GM18861 (cell line): ENCODE results near the gene TSSK6.
A peak's percentile ranks its signal among the peaks of the same experiment; 100 is the strongest.
"Not testable (repeated sequence)": the region's sequence is repeated elsewhere in the genome, so short reads cannot be mapped to it uniquely, and the experiment has no call there.

ENCODE experiments used
- ATAC-seq: cut with Tn5 transposase; IDR thresholded peaks from one replicate; pipeline ENCODE4 v1.9.1; 2021; ENCODE audit not compliant: unreplicated experiment

The TSSK6 gene

GRCh38 chr19:19488875-19489690, 26.3 kb downstream of the TSSK6 start:
- peak; percentile 53 for ATAC-seq

DNA sequence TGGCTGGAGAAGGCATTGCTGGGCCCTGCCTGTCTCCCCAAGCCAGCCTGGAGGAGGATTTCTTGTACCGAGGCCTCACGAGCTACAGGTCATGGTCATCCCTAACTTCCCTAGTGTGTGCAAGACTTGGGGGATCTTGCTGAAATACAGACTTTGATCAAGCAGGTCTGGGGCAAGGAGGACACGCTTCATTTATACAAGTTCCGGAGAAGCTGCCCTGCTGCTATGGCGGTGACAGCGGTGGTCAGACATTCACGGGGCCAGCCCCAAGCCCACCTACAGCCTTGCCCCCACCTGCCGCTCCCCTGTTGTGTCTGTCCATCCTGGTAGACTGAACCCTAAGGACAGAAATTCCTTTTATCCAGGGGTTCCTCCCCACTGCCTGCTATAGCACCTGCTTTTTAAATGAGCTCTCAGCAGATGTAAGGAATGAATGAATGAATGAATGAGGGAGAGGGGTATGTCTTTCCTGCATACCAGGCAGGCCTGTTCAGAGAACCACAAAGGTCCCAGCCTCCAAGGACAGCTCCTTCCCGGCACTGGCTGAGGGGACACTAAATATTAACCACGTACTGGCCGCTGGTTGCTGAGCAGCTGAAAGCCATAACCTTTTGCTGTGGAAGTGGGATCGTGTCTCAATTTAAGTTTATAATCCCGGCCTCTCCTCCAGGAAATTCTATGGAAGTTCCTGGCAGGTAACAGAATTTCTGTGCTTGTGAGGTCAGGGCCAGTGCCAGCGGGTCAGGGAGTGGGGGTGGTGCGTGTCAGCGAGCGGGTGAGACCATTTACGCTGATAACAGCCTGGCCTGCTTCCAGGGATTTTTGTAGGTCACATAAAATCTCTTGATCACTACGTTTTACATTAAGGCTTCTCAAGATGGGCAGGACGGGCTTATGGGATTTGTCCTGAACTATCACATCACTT, 27.1 kb downstream of the TSSK6 start:
- no peak for ATAC-seq

DNA sequence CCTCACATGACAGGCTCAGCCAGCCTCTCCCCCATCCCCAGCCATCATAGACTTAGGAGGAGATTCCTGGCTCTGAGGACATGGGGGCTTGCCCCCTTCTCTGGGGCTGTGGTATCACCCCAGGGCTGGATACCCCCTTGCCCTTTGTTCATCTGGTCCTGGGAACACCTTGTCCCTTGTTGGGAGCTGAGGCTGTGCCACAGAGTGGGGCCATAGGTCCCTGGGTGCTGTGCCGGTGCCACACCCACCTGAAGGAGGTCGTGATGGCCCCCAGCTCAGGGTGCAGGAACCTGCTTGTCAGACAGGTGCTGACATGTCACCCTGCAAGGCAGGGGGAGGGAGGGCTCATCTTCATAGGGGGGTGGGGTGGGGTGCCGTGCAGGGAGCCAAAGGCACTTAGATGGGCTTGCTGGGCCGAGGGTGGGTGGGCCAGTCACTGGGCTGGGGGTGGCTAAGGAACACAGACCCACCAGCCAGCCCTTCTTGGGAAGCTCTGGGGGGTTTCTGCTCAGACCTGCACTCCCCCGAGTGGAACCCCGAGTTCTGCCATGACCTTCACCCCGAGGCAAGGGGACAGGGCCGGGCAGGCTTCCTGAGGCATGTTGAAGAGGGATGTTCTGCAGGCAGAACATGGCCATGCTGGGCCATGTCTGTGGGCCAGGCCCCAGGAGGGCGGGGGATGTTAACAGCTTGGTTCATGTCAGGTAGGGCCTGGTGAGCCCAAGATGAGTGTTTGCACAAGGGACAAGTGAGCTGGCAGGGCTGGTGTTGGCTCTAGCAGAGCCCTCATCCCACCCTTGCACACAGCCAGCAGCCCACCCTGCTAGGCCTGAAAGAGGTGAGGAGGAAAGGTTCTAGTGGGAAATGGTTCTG, 28.0 kb downstream of the TSSK6 start:
- ATAC-seq, result no peak

DNA sequence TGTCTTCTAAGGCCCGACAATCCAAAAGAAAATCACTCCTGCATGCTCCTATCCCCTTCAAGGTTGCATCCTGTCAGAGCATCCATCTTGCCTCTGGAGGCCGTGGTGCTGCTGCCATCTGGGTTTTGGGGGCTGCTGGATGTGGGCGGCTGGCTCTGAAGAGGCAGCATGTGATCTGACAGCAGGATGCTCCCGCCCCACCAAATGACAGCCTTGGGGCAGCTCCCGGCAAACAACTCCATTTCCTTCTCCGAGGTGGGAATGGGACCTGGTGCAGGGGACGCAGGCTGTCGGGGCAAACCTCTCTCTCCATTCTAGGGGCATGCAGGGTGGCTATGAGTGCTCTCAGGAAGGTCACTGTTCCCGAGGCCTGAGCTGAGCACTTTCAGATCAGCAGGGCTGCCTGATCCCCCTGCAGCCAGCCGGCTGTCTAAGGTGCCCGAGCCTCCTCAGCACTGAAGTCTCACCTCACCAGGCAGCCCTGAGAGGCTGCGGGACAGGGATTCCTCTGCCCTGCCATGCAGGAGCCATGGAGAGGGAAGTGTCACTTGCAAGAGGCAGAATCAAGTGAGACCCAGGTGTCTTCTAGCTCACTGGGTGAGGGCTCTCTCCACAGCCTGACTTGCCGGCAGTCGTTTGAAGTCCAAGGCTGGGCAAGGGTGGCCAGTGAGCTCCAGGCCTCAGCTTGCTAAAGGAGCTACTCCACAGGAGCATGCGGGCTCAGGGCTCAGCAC, 28.8 kb downstream of the TSSK6 start:
- ATAC-seq, result no peak

DNA sequence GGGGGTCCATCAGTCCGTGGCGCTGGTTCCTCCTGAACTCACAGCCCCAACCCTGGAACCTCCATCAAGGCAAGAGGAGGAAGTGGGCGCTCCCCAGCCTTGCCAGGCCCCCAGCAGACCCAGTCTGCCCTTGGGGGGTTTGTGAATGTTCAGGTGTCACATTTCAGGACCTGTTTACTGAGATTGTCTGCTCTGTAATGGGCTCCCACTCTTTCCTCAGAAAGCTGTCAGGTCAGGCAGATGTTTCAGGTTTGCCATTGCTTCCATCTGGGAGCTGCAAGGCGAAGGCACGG, 29.4 kb downstream of the TSSK6 start:
- ATAC-seq, result no peak

DNA sequence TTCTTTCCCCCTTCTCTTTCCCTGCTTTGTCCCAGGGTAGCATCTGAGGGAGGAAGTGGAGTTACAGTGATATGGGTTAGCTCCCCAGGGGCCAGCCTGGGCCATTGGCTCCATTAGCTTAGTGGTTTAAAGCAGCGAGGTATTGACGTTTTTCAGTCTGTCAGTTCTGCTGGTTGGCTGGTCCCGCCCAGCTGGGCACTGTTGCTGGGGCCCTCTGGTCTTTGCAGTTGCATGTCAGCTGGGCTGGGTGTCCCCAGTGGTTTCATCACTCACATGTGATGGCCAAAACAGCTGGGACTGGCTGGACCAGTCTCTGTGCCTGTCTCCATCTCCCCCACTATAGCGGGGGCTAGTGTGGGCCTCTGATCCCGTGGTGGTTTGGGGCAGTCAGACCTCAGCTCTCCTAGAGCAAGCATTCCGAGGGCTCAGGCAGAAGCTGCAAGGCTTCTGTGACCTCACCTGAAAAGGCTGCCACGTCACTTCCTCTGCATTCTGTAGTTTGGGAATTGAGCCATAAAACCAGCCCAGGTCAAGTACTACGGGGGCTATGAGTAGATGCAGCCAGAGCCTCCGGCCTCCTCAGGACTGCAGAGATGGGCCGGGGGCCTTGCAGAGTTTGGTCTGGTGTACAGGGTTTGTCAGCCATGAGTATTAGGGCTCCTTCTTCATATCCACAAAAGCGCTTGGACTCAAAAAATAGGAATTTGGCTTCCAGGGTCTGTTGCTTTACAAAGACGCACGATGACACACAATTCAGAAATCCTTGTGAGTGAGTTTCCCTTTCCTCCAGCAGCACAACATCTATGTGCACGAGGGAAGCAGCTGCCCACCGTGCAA, 30.0 kb downstream of the TSSK6 start:
- peak; percentile 31 for ATAC-seq

- ATAC-seq, result no peak
Observed at GRCh38 chr19:19482809-19483596, 32.3 kb downstream of the TSSK6 start.

DNA sequence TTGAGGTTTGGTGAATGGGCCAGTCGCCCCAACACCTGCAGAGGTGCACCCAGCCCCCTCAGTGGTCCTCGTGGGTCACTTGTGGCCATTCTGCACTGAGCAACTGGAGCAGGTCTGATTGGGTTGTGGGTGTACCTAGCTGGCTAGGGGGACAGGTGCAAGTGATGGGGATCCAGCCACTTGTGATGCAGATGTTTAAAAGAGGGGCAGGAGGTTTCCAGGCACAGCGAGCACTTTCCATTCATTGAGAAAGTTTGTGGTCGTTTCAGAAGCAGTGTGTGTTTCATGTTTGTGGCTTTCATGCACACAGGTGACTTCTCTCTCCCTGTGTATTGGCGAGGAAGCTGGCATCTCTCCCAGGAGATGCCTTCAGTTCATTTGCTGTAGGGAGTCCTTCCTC, 34.7 kb downstream of the TSSK6 start:
- no peak for ATAC-seq

DNA sequence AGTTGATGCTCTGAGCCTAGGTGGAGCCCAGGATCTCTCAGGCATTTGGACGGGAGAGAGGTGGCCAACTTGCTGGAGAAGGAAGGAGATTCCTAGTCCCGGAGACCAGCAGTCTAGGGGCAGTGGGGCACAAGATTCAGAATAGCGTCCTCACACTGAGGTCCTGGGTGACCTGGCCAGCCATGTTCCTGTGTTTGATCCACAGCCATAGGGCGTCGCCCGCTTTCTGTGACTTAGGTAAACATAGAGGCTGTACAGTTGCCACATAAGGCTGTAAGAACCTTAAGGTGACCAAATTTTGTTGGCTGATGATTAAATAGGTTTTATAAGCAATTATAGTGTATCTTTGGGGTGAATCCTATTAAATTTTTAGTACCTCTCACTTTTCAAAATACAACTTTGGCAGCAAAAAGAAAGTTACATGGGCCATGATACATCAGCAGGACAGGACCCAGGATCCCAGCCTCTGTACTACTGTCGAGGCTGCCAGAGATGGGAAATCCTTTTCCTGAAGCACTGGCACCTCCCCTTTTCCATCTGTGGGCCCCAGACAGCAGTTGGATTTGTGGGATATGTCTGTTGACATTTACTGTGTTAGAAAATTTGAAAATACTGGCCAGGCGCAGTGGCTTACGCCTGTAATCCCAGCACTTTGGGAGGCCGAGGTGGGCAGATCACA, 37.5 kb downstream of the TSSK6 start:
- ATAC-seq, result no peak

- ATAC-seq, result no peak
Observed at GRCh38 chr19:19475849-19476828, 39.2 kb downstream of the TSSK6 start.

- ATAC-seq, result no peak
Observed at GRCh38 chr19:19475015-19475765, 40.2 kb downstream of the TSSK6 start.

GRCh38 chr19:19472106-19472505, 43.2 kb downstream of the TSSK6 start:
- not testable (repeated sequence) for ATAC-seq

GRCh38 chr19:19471682-19472081, 43.7 kb downstream of the TSSK6 start:
- no peak for ATAC-seq

GRCh38 chr19:19470579-19470978, 44.8 kb downstream of the TSSK6 start:
- ATAC-seq, result no peak

DNA sequence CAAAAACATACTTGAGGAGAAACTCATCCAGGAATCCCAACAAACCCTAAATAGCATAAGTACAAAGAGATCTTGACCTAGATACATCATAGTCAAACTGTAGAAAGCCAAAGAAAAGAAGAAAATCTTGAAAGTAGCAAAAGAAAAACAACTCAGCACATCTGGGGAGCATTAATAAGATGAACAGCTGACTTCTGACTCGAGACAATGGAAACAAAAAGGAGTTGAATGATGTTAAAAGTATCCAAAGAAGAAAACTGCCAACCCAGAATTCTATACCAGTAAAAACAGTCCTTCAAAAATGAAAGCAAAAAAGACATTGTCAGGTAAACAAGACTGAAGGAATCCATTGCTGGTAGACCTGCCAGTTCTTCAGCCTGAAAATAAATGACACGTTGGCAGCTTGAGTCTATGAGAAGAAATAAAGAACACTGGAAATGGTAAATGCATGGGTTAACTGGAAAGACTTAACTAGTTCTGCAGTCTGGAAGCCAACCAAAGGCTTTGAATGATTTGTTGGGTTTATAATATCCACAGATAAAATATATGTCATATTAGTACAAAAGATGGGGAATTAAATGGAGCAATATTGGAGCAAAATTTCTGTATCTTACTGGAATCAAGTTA, 46.8 kb downstream of the TSSK6 start:
- no peak for ATAC-seq

- no peak for ATAC-seq
Observed at GRCh38 chr19:19466201-19466600, 49.1 kb downstream of the TSSK6 start.
